Muscle layer of duodenum (tissue), 2 donors: Measurements from ENCODE around the gene EXOSC5.
A peak's percentile ranks its signal among the peaks of the same experiment; 100 is the strongest.

Source experiments
- H3K27ac ChIP-seq: one replicate; pipeline ENCODE4 v1.7.0; 2013; ENCODE audit warnings: mild to moderate bottlenecking, low read length
- H3K27me3 ChIP-seq: one replicate; pipeline ENCODE4 v1.7.0; 2013; ENCODE audit warnings: low read depth, mild to moderate bottlenecking, control low read depth, low read length
- H3K36me3 ChIP-seq, 2 donors: one replicate each; pipeline ENCODE4 v1.7.0; 2013; ENCODE audit warnings: low read length in 2 of 2, control low read depth in 1 of 2, mild to moderate bottlenecking in 1 of 2; ENCODE audit not compliant: insufficient read depth in 2 of 2, control insufficient read depth in 1 of 2
- H3K4me1 ChIP-seq, 2 donors: one replicate each; pipeline ENCODE4 v1.7.0; 2013; ENCODE audit warnings: low read length in 2 of 2, mild to moderate bottlenecking in 2 of 2, control low read depth in 1 of 2, moderate library complexity in 1 of 2; ENCODE audit not compliant: insufficient read depth in 2 of 2, control insufficient read depth in 1 of 2
- H3K4me3 ChIP-seq, 2 donors: one replicate each; pipeline ENCODE4 v1.7.0; 2013; ENCODE audit warnings: low read length in 2 of 2, low read depth in 1 of 2, mild to moderate bottlenecking in 1 of 2
- H3K9me3 ChIP-seq, 2 donors: one replicate each; pipeline ENCODE4 v1.7.0; 2013; ENCODE audit warnings: low read length in 2 of 2, control low read depth in 1 of 2, mild to moderate bottlenecking in 1 of 2; ENCODE audit not compliant: control insufficient read depth in 1 of 2
- donor health status: healthy.

The EXOSC5 gene

DNA sequence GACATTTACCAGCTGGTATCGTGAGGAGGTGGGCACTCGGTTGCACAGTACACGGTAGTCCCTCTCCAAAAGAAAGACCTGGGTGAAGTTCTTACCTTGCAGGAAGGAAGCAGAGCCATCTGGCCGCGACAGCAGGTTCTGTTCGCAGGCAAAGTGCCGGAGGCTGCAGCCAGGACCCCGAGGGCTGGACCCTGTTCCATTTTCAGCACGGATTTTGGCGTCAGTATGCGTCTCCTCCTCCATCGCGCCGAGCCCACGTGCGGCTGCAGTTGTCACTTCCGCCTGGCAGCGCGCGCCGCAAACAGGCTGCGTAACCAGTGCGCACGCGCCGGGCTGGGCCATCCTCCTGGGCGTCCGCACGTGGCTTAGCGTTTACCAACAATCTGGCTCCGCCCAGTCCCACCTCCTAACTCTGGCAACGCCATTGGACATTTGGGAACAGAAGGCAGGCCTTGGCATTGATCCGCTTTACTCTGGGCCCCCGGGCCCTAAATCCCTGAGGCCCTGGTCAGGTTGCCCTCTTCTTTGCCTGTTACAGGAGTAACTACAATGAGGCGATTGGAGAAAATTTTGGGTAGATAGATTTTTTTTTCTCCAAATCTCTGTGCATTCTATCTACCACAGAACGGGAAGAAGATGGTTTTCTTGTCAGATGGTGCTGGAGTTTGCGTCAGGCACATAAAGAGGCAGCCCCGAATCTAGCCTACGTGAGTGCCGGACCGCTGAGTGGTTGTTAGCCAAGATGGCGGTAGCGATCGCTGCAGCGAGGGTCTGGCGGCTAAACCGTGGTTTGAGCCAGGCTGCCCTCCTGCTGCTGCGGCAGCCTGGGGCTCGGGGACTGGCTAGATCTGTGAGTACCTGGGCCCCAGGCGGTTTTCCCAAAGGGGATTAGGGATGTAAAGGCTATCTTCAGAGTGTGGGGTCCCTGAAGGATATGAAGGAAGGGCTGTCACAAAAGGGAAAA, at the start of gene EXOSC5, which contains the start of gene BCKDHA:
Gene EXOSC5 (minus strand): TSS at position 274 of the 964 bp plus-strand sequence. CDS start 31 bp downstream, at position 243.
Gene BCKDHA (plus strand): TSS at position 733 of the 964 bp plus-strand sequence. CDS start 10 bp downstream, at position 743.
- Histone ChIP-seq H3K27ac (peak within 1 kb of the TSS; percentile 98), H3K9me3 (no peaks in the 10 kb centered on the region), H3K4me1 (peaks cover 11 to 26% of the 10 kb centered on the region in 2 donors), H3K36me3 (peaks cover 0 to 10% of the 10 kb centered on the region in 2 donors), H3K27me3 (no peaks in the 10 kb centered on the region), H3K4me3 (peak within 1 kb of the TSS; percentile 99 to 100)

DNA sequence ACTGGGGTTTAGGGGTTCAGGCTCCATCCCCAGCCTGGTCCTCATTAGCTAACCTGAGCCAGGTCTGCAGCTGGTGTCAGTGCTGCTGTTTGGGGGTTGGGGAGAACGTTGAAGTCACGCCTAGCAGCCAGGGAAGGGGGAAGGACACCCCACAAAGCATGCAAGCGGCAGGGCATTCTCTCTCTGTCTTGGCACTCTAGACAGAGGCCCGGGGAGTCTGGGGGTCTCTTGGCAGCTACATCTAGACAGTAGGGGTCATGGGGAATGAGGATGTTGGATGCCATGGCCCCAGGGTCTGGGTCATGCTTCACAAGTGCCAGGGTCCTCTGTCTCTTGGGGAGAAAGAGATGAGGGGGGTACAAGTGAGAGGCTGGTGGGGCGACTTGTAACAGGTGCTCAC, 48.4 kb upstream of the EXOSC5 start:
- Histone ChIP-seq H3K4me3 (no peak overlapping the region), H3K9me3 (no peaks in the 10 kb centered on the region), H3K27me3 (no peaks in the 10 kb centered on the region), H3K4me1 (no peaks in the 10 kb centered on the region), H3K36me3 (no peaks in the 10 kb centered on the region), H3K27ac (no peak overlapping the region)

DNA sequence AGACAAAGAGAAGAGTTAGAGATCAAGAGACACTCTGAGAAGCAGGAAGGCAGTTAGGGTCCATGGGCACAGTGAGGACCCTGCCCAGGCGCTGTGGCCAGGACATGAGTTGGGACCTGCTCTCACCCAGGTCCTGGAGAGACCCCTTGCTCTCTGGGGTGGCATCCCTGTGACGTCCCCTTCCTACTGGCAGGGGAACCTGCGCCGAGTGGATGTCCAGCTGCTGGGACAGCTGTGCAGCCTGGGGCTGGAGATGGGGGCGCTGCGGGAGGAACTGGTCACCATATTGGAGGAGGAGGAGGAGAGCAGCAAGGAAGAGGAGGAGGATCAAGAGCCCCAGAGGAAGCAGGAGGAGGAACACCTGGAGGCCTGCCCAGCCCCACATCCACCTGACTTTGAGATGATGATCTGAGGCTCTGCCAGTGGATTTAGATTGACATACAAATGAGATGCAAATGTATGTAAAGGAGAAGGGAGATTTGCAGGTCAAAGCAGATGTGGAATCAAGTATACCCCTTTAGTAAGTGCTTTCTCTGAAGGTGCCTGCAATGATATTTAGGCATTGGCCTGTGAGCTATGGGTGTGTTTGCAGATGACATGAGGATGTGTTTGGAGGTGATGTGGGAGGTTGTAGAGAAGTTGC, 46.8 kb upstream of the EXOSC5 start:
- H3K27me3 ChIP-seq = no peaks in the 10 kb centered on the region
- peaks cover 0 to 3% of the 10 kb centered on the region in 2 donors for H3K36me3 ChIP-seq
- no peak overlapping the region for H3K4me3 ChIP-seq
- no peaks in the 10 kb centered on the region for H3K9me3 ChIP-seq
- H3K27ac ChIP-seq = no peak overlapping the region
- peaks cover 4 to 8% of the 10 kb centered on the region in 2 donors for H3K4me1 ChIP-seq

DNA sequence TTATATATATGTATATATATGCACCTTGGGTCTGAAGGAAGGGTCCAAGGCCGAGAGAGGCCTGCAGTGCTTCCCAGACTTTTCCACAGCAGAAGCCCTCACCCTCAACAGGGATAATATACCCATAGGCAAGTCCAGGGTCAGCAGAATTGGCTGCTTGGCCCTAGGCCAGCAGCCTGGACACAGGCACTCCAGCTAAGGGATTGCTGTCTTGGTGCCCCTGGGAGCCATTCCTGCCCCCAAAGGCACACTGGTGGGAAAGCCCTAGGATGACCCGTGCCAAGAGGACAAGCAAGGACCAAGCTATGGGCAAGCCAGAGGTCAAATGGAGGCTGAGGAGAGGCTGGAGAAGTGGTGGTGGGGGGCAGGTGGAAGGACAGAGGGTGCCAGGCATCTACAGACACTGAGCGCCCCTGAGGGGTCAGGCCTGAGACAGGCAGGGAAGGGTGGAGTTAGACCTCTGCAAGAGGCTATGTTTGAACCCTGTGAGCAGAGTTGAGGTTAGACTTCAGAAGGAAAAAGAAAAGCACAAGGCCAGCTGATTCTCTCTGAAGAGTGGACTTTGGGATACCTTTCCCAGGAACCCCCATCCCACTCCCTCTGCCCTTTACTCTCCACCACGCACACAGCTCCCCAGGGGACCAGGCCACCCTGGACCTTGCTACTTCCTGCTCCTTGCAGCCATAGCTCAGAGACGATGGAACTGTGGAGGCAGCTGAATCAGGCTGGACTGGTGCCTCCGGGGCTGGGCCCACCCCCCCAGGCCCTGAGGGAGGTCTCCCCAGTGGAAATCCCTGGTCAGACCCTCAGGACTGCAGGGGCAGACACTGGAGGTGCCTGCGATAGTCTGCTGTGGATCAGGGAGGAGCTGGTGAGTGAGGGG, 45.6 kb upstream of the EXOSC5 start, which contains the start of gene ERICH4:
Gene ERICH4 (plus strand): TSS at position 684 of the 883 bp plus-strand sequence. CDS start 14 bp downstream, at position 698.
- H3K4me1 ChIP-seq = peaks cover 4 to 11% of the 10 kb centered on the region in 2 donors
- no peaks in the 10 kb centered on the region for H3K27me3 ChIP-seq
- H3K27ac ChIP-seq = no peak within 1 kb of the TSS
- H3K4me3 ChIP-seq = peak within 1 kb of the TSS in 1 of 2 donors; percentile 11
- peaks cover 0 to 7% of the 10 kb centered on the region in 2 donors for H3K36me3 ChIP-seq
- no peaks in the 10 kb centered on the region for H3K9me3 ChIP-seq

DNA sequence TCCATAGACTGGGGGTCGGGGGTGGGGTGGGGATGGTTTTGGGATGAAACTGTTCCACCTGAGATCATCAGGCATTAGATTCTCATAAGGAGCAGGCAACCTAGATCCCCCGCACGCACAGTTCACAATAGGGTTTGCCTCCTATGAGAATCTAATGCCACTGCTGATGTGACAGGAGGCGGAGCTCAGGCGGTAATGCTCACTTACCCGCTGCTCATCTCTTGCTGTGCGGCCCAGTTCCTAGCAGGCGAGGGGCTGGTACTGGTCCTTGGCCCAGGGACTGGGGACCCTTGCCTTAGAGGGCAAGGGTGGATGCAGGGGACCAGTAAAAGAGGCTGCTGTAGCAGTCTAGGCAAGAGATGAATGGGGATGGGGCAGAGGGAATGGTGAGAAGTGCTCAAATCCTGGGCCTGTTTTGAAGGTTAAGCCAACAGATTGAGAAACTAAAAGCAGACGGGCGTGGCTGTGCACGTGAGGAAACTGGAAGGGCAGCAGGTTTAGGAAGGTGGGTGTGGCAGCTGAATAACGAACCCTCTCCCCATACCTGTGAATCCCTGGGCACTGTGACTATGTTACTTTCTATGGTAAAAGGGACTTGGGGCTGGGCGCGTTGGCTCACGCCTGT, 44.3 kb upstream of the EXOSC5 start:
- no peaks in the 10 kb centered on the region for H3K9me3 ChIP-seq
- no peak overlapping the region for H3K4me3 ChIP-seq
- H3K27me3 ChIP-seq = no peaks in the 10 kb centered on the region
- H3K36me3 ChIP-seq = peaks cover 0 to 13% of the 10 kb centered on the region in 2 donors
- peaks cover 4 to 11% of the 10 kb centered on the region in 2 donors for H3K4me1 ChIP-seq
- H3K27ac ChIP-seq = no peak overlapping the region

DNA sequence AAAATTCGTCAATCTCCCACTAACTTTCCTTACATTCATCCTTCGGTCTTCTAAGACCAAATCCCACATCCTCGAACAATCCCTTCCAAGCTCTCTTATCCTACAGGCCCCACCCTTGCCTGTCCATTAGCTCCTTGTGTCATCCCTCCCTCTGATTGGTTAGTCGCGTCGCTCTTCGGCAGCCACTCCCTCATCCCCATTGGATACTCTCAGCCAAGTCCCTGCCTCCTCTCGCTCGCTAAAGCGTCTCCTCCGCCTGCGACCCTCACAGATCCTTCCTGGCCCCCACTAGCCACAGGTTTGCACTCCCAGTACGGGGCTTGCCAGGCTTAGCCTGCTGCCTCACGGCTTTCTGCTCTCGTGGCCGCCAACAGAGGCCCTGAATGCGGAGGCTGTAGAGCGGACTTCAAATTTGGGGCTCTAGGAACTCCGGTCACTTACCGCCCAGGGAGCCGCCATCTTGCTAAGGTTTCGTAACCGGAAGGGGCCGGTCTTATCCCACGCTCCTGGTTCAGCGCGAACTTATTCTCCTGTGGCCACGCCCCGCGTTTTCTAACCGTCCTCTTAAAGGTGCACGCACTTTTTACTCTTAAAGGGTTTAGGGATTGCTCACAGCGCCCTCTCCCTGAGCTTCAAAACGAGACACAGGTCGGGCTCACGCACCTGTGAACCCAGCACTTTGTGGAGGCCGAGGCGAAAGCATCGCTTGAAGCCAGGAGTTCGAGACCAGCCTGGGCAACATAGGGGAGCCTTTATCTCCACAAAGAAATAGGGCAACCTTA, 42.5 kb upstream of the EXOSC5 start, which contains the start of gene DMAC2:
Gene DMAC2 (minus strand): TSS at position 472 of the 782 bp plus-strand sequence. CDS start 13 bp downstream, at position 459.
- peak within 1 kb of the TSS; percentile 63 to 90 for H3K4me3 ChIP-seq
- peak within 1 kb of the TSS; percentile 94 for H3K27ac ChIP-seq
- H3K36me3 ChIP-seq = peaks cover 0 to 16% of the 10 kb centered on the region in 2 donors
- no peaks in the 10 kb centered on the region for H3K27me3 ChIP-seq
- peaks cover 4 to 11% of the 10 kb centered on the region in 2 donors for H3K4me1 ChIP-seq
- H3K9me3 ChIP-seq = no peaks in the 10 kb centered on the region

DNA sequence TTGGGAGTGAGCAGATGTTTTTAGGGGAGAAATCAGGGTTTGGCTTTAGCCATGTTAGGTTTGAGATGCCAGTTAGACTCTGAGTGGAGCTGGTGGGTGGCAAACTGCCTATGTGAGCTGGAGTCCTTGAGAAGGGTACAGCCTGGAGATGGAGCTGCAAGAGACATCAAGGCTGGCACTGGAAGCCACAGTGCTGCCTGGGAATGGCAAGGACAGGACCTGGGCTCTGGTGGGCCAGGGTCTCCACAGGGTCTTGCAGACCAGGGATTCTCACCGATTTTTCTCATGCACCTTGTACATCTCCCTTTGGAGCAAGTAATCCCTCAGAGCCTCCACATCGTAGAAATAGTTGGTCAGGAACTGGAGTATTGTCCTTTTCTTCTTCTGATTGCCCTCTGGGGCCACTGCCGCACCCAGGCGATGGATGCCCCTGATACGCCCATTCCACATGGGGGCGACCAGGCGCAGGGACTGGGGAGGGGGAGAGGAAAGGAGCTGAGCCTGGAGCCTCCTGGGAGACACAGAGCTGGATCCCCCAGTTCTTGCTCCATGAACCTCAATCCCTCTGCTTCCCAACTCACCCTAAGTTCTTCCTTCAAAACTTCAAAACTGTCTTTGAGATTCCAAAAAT, 40.9 kb upstream of the EXOSC5 start:
- peaks cover 2 to 20% of the 10 kb centered on the region in 2 donors for H3K36me3 ChIP-seq
- no peak overlapping the region for H3K4me3 ChIP-seq
- no peak overlapping the region for H3K27ac ChIP-seq
- no peaks in the 10 kb centered on the region for H3K9me3 ChIP-seq
- no peaks in the 10 kb centered on the region for H3K27me3 ChIP-seq
- H3K4me1 ChIP-seq = peaks cover 4 to 11% of the 10 kb centered on the region in 2 donors

DNA sequence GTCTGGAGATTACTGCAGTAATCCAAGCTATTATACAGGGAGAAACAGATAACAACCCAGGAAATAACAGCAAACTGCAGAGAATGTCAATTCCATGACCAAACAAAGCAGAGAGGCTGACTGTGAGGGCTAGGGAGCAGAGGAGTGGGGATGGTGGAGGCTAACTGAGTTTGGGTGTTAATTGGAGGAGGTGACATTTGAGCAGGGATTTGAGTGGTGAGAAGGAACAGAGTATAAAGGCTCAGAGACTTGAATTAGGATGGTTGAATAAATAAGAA, 39.5 kb upstream of the EXOSC5 start:
- no peaks in the 10 kb centered on the region for H3K27me3 ChIP-seq
- H3K36me3 ChIP-seq = peaks cover 17 to 35% of the 10 kb centered on the region in 2 donors
- H3K4me1 ChIP-seq = peaks cover 4 to 11% of the 10 kb centered on the region in 2 donors
- no peak overlapping the region for H3K4me3 ChIP-seq
- H3K9me3 ChIP-seq = no peaks in the 10 kb centered on the region
- H3K27ac ChIP-seq = no peak overlapping the region

DNA sequence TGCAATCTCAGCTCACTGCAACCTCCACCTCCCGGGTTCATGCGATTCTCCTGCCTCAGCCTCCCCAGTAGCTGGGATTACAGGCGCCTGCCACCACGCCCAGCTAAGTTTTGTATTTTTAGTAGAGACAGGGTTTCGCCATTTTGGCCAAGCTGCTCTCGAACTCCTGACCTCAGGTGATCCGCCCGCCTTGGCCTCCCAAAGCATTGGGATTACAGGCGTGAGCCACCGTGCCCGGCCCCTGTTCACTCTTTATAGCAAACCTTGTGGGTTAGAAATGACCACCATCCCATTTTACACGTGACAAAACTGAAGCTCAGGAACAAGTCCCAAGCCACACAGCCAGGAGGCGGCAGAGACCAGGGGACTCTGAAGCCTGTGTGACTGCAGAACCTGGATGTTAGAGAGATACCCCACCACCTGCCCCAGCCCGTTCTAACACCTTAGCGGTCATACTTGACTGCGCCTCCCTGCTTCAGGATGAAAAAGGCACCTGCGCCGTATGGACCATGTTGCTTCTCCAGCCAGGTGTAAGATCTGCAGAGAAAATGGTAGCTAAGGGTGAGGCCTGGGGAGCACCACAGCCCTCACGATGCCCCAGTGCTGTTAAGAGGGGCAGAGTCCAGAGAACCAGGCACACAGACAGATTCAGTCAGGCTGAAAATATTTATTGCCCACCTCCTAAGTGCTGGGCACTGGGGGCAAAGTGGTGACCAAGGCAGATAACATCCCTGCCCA, 38.9 kb upstream of the EXOSC5 start:
- H3K4me3 ChIP-seq = no peak overlapping the region
- no peak overlapping the region for H3K27ac ChIP-seq
- no peaks in the 10 kb centered on the region for H3K27me3 ChIP-seq
- no peaks in the 10 kb centered on the region for H3K9me3 ChIP-seq
- peaks cover 21 to 40% of the 10 kb centered on the region in 2 donors for H3K36me3 ChIP-seq
- H3K4me1 ChIP-seq = peaks cover 4 to 11% of the 10 kb centered on the region in 2 donors
